ENCODE data around the gene PCDHGA1.

DNA sequence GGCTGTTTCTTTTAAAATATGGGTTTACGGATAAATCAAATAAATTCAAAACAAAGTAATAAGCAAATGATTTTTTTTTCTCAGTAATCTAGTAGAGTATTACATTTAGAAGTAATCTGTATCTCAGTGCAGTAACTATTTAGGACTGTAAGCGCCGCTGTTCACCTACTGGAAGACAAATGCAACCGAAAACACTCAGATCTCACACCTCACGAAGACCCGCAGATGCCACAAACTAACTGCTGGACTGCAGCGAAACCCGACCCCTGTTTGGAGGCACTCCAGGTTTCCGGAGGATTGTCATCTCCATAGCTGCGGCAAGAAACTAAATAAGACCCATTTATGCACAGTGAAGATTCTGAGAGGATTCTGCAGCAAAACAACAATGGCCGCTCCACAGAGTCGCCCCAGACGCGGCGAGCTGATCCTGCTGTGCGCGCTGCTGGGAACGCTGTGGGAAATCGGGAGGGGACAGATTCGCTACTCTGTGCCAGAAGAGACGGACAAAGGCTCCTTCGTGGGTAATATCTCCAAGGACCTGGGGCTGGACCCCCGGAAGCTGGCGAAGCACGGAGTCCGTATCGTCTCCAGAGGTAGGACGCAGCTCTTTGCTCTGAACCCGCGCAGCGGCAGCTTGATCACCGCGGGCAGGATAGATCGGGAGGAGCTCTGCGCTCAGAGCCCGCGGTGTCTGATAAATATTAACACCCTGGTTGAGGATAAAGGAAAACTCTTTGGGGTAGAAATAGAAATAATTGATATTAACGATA is 62.3 kb downstream of the PCDHGA1 start, which contains the start of gene PCDHGA8:
- TF ChIP-seq POLR2A (IDR thresholded peaks at IDR 0.05; ENCODE audit: low read length) (no peak), GATA1 (IDR thresholded peaks at IDR 0.05; ENCODE audit: low read depth, low read length) (no peak)
